ENCODE measurements around the gene PLCD1. TPM values are rescaled to one million over a fixed set of nuclear protein-coding genes. Genes with fewer than 3 reads are reported as not detected.

PLCD1 gene
- total RNA-seq, result 16.1 and 29.0 TPM in 2 replicates

GRCh38 chr3:38029400-38030125 is at the start of gene PLCD1:
Gene PLCD1, minus strand, starts transcription at chr3:38029642. Its CDS starts 103 bp downstream, at chr3:38029539.

GRCh38 chr3:38039101-38039898 is 9.9 kb upstream of the PLCD1 start, which contains the start of gene DLEC1:
Gene DLEC1, plus strand, starts transcription at chr3:38039208. Its CDS starts 18 bp downstream, at chr3:38039226.

GRCh38 chr3:37990527-37990926 is 38.9 kb downstream of the PLCD1 start, which contains the start of gene VILL:
Gene VILL, plus strand, starts transcription at chr3:37990786. Its CDS starts 2,887 bp downstream, at chr3:37993673.

Other genes starting within 250 kb of the PLCD1 start
- 24.5 and 29.9 TPM in 2 replicates for gene CTDSPL, start 167.8 kb downstream of the PLCD1 start, total RNA-seq
- gene VILL, start 38.9 kb downstream of the PLCD1 start, total RNA-seq, result 2.5 and 5.4 TPM in 2 replicates
- 0.28 TPM in 1 of 2 replicates, not detected in the other for gene DLEC1, start 9.6 kb upstream of the PLCD1 start, total RNA-seq
- gene ACAA1, start 107.5 kb upstream of the PLCD1 start, total RNA-seq, result 21.4 and 53.1 TPM in 2 replicates
- 7.6 and 23.0 TPM in 2 replicates for gene MYD88, start 109.0 kb upstream of the PLCD1 start, total RNA-seq
- 40.6 and 60.6 TPM in 2 replicates for gene OXSR1, start 135.9 kb upstream of the PLCD1 start, total RNA-seq
- gene SLC22A13, start 236.2 kb upstream of the PLCD1 start, total RNA-seq, result 0.56 and 0.58 TPM in 2 replicates

Measured in regular cardiac myocyte (primary cell).